Thoracic aorta (tissue), 2 donors: ENCODE measurements around the gene LKAAEAR1. TPM values are rescaled to one million over a fixed set of nuclear protein-coding genes. Genes with fewer than 3 reads are reported as not detected.
A peak's percentile ranks its signal among the peaks of the same experiment; 100 is the strongest.

Source experiments
- ATAC-seq: fragments of 150-250 bp; one replicate; pipeline ENCODE4 v1.8.0; 2017; ENCODE audit warnings: low read depth; ENCODE audit not compliant: insufficient number of reproducible peaks, low FRiP score
- DNase-seq: peaks from one replicate; pipeline ENCODE4 v3.0.0-alpha.2; 2020; ENCODE audit warnings: low spot score
- H3K27ac ChIP-seq, 2 donors: fragments of 200-600 bp; sonication (generic); 1 replicate in 1 of 2; 2 replicates in 1 of 2; pipeline ENCODE4 v1.5.1; 2016; ENCODE audit warnings: mild to moderate bottlenecking in 2 of 2, moderate library complexity in 2 of 2
- H3K27me3 ChIP-seq: fragments of 200-600 bp; sonication (generic); replicated peaks from 2 replicates; pipeline ENCODE4 v1.6.0; 2016; ENCODE audit warnings: mild to moderate bottlenecking; ENCODE audit not compliant: insufficient read depth
- H3K36me3 ChIP-seq: fragments of 200-600 bp; sonication (generic); one replicate; pipeline ENCODE4 v1.5.1; 2016
- H3K4me1 ChIP-seq, 2 donors: fragments of 200-600 bp; sonication (generic); 1 replicate in 1 of 2; 2 replicates in 1 of 2; pipeline versions ENCODE4 v1.5.1 to v1.6.0; 2016; ENCODE audit warnings: low read depth in 2 of 2, mild to moderate bottlenecking in 1 of 2; ENCODE audit not compliant: control insufficient read depth in 1 of 2
- H3K4me3 ChIP-seq: fragments of 200-600 bp; sonication (generic); 2 replicates; pipeline ENCODE4 v1.5.1; 2016; ENCODE audit warnings: mild to moderate bottlenecking
- H3K9me3 ChIP-seq: fragments of 200-600 bp; sonication (generic); 2 replicates; pipeline ENCODE4 v1.5.1; 2016
- total RNA-seq, 2 donors: library from RNA; depleted of rRNA; stranded (reverse); fragments of >200 nt; gene quantifications; one replicate each; pipeline versions ENCODE4 v1.1.0 to v1.2.3, GENCODE V29; 2016
- TF ChIP-seq, protein P1 (sequence below): fragments of 200-600 bp; sonication (generic); IDR thresholded peaks from one replicate; pipeline ENCODE4 v1.5.1; 2019; ENCODE audit warnings: antibody characterized with exemption

The LKAAEAR1 gene
- total RNA-seq, 2 donors from 2014 or later = not detected

DNA sequence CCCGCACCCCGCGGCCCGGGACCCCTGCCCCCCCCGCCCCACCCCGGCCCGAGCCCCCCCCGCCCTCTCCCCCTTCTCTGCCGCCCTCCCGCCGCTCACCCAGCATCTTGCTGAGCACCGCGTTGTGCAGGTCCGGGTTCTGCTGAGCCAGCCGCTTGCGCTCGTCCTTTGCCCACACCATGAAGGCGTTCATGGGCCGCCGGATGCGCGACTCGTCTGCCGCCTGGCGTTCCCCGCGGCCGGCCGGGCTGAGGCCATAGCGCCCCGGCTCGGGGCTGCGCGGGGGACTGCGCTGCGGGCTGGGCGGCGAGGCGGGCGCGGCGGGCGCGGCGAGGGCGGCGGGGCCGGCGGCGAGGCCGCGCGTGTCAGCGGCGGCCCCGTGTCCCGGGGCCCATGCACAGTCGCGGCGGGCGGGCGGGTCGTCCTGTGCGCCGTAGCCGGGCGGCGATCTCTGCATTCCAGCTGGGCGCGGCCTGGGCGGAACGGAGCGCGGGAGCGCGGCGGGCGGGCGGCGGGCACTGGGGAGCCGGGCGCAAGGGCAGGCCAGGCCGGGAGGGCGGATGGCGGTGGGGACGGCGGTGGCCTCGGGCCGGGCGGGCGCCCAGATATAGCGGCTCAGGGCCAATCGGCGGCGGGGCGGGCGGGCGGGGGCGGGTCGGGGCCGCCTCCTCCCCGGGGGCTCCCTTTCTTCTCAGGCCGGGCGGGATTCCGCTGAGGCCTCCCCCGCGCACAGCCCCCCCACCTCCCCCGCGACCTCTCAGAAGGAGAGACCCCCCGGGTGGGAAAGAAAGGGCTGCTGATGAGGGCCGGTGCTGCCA lies 34.9 kb downstream of the LKAAEAR1 start, which contains the start of gene SOX18:
Gene SOX18, minus strand, starts transcription at position 580 of the 818 bp plus-strand sequence. Its CDS starts 123 bp downstream, at position 457.
- DNase-seq (no peak), ATAC-seq (no peak)
- H3K4me3 ChIP-seq = peak within 1 kb of the TSS; percentile 31
- no peaks in the 10 kb centered on the region for H3K27me3 ChIP-seq
- peak within 1 kb of the TSS in 1 of 2 donors; percentile 30 for H3K27ac ChIP-seq
- TF ChIP-seq, protein P1, sequence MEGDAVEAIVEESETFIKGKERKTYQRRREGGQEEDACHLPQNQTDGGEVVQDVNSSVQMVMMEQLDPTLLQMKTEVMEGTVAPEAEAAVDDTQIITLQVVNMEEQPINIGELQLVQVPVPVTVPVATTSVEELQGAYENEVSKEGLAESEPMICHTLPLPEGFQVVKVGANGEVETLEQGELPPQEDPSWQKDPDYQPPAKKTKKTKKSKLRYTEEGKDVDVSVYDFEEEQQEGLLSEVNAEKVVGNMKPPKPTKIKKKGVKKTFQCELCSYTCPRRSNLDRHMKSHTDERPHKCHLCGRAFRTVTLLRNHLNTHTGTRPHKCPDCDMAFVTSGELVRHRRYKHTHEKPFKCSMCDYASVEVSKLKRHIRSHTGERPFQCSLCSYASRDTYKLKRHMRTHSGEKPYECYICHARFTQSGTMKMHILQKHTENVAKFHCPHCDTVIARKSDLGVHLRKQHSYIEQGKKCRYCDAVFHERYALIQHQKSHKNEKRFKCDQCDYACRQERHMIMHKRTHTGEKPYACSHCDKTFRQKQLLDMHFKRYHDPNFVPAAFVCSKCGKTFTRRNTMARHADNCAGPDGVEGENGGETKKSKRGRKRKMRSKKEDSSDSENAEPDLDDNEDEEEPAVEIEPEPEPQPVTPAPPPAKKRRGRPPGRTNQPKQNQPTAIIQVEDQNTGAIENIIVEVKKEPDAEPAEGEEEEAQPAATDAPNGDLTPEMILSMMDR = no peak
- H3K9me3 ChIP-seq = no peaks in the 10 kb centered on the region
- H3K36me3 ChIP-seq = no peaks in the 10 kb centered on the region
- peaks cover 0 to 14% of the 10 kb centered on the region in 2 donors for H3K4me1 ChIP-seq

- TF ChIP-seq, protein P1 = no peak
- Histone ChIP-seq H3K9me3 (no peaks in the 10 kb centered on the region), H3K27ac (no peak overlapping the region), H3K27me3 (no peaks in the 10 kb centered on the region), H3K36me3 (no peaks in the 10 kb centered on the region), H3K4me3 (peak overlapping the region; percentile 31), H3K4me1 (peaks cover 0 to 14% of the 10 kb centered on the region in 2 donors)
- no peak for ATAC-seq
- no peak for DNase-seq
Measured at GRCh38 chr20:64048402-64049044, 35.7 kb downstream of the LKAAEAR1 start.

- DNase-seq (no peak), ATAC-seq (no peak)
- Histone ChIP-seq H3K36me3 (no peaks in the 10 kb centered on the region), H3K4me3 (peak overlapping the region; percentile 31), H3K4me1 (peaks cover 0 to 14% of the 10 kb centered on the region in 2 donors), H3K9me3 (no peaks in the 10 kb centered on the region), H3K27ac (no peak overlapping the region), H3K27me3 (no peaks in the 10 kb centered on the region)
- TF ChIP-seq, protein P1 = no peak
Measured at GRCh38 chr20:64047968-64048401, 36.2 kb downstream of the LKAAEAR1 start.

- Histone ChIP-seq H3K4me3 (peak overlapping the region; percentile 31), H3K27me3 (no peaks in the 10 kb centered on the region), H3K36me3 (no peaks in the 10 kb centered on the region), H3K4me1 (peaks cover 4 to 19% of the 10 kb centered on the region in 2 donors), H3K27ac (no peak overlapping the region), H3K9me3 (no peaks in the 10 kb centered on the region)
- DNase-seq (no peak), ATAC-seq (no peak)
- TF ChIP-seq, protein P1 = no peak
Measured at GRCh38 chr20:64047046-64047389, 37.2 kb downstream of the LKAAEAR1 start.

- Histone ChIP-seq H3K27ac (no peak overlapping the region), H3K4me3 (no peak overlapping the region), H3K27me3 (no peaks in the 10 kb centered on the region), H3K9me3 (no peaks in the 10 kb centered on the region), H3K4me1 (peaks cover 4 to 26% of the 10 kb centered on the region in 2 donors), H3K36me3 (no peaks in the 10 kb centered on the region)
- no peak for DNase-seq
- TF ChIP-seq, protein P1 = no peak
- no peak for ATAC-seq
Measured at GRCh38 chr20:64045346-64046011, 38.7 kb downstream of the LKAAEAR1 start.
